ENCODE measurements around the gene ARHGAP44. TPM values are rescaled to one million over a fixed set of nuclear protein-coding genes. Genes with fewer than 3 reads are reported as not detected.

ARHGAP44 gene
- total and polyA plus RNA-seq, 2 experiments from 2014 or later: 4.6 to 5.4 TPM

- H3K36me3 ChIP-seq (replicated peaks; ENCODE audit: insufficient read depth, low read depth): no peaks in the 10 kb centered on the region
- no peak overlapping the region for H3K27ac ChIP-seq
- H4K20me1 ChIP-seq (ENCODE audit: insufficient read depth, poor library complexity, severe bottlenecking): no peaks in the 10 kb centered on the region
- no peaks in the 10 kb centered on the region for H3K9me3 ChIP-seq (ENCODE audit: low read depth)
- 79% methylated on average over 9 of the region's 9 CpGs for WGBS (ENCODE audit: low lambda C conversion rate, missing lambda C conversion rate)
- no peak overlapping the region for H2AFZ ChIP-seq
- H3K79me2 ChIP-seq: no peaks in the 10 kb centered on the region
- H3K4me1 ChIP-seq (ENCODE audit: insufficient read depth): no peaks in the 10 kb centered on the region
- H3K27me3 ChIP-seq: no peaks in the 10 kb centered on the region
- no peaks in the 10 kb centered on the region for H3K9me2 ChIP-seq (replicated peaks; ENCODE audit: insufficient read depth)
- TF ChIP-seq CTCF (IDR thresholded peaks at IDR 0.05; ENCODE audit: poor library complexity) (no peak), EZH2phosphoT487 (IDR thresholded peaks at IDR 0.05; ENCODE audit: low read depth, severe bottlenecking, unreplicated experiment) (no peak), EZH2 (IDR thresholded peaks at IDR 0.05; ENCODE audit: borderline replicate concordance) (no peak)
- DNase-seq (ENCODE audit: low spot score): no peak
- no peak overlapping the region for H3K4me3 ChIP-seq
- no peak overlapping the region for H3K4me2 ChIP-seq
These were observed 214.2 kb downstream of the ARHGAP44 start for GRCh38 chr17:13003454-13003851.

GRCh38 chr17:13003927-13004326 is 214.6 kb downstream of the ARHGAP44 start:
- Histone ChIP-seq H3K79me2 (no peaks in the 10 kb centered on the region), H3K27me3 (no peaks in the 10 kb centered on the region), H3K9me2 (replicated peaks; ENCODE audit: insufficient read depth) (no peaks in the 10 kb centered on the region), H3K36me3 (replicated peaks; ENCODE audit: insufficient read depth, low read depth) (no peaks in the 10 kb centered on the region), H3K4me2 (no peak overlapping the region), H3K4me1 (ENCODE audit: insufficient read depth) (no peaks in the 10 kb centered on the region), H4K20me1 (ENCODE audit: insufficient read depth, poor library complexity, severe bottlenecking) (no peaks in the 10 kb centered on the region), H3K4me3 (no peak overlapping the region), H2AFZ (no peak overlapping the region), H3K9me3 (ENCODE audit: low read depth) (no peaks in the 10 kb centered on the region), H3K27ac (no peak overlapping the region)
- TF ChIP-seq EZH2phosphoT487 (IDR thresholded peaks at IDR 0.05; ENCODE audit: low read depth, severe bottlenecking, unreplicated experiment): no peak
- no peak for TF ChIP-seq CTCF (IDR thresholded peaks at IDR 0.05; ENCODE audit: poor library complexity)
- TF ChIP-seq EZH2 (IDR thresholded peaks at IDR 0.05; ENCODE audit: borderline replicate concordance): no peak
- WGBS (ENCODE audit: low lambda C conversion rate, missing lambda C conversion rate): 92% methylated on average over 6 of the region's 6 CpGs
- no peak for DNase-seq (ENCODE audit: low spot score)

GRCh38 chr17:13004336-13004735 is 215.0 kb downstream of the ARHGAP44 start:
- Histone ChIP-seq H3K4me3 (no peak overlapping the region), H3K4me2 (no peak overlapping the region), H2AFZ (no peak overlapping the region), H3K4me1 (ENCODE audit: insufficient read depth) (no peaks in the 10 kb centered on the region), H3K9me3 (ENCODE audit: low read depth) (no peaks in the 10 kb centered on the region), H3K36me3 (replicated peaks; ENCODE audit: insufficient read depth, low read depth) (no peaks in the 10 kb centered on the region), H3K27ac (no peak overlapping the region), H3K79me2 (no peaks in the 10 kb centered on the region), H3K27me3 (no peaks in the 10 kb centered on the region), H3K9me2 (replicated peaks; ENCODE audit: insufficient read depth) (no peaks in the 10 kb centered on the region), H4K20me1 (ENCODE audit: insufficient read depth, poor library complexity, severe bottlenecking) (no peaks in the 10 kb centered on the region)
- 94% methylated on average over 4 of the region's 4 CpGs for WGBS (ENCODE audit: low lambda C conversion rate, missing lambda C conversion rate)
- DNase-seq (ENCODE audit: low spot score): no peak
- TF ChIP-seq CTCF (IDR thresholded peaks at IDR 0.05; ENCODE audit: poor library complexity) (no peak), EZH2phosphoT487 (IDR thresholded peaks at IDR 0.05; ENCODE audit: low read depth, severe bottlenecking, unreplicated experiment) (no peak), EZH2 (IDR thresholded peaks at IDR 0.05; ENCODE audit: borderline replicate concordance) (no peak)

GRCh38 chr17:13005530-13005929 is 216.2 kb downstream of the ARHGAP44 start:
- Histone ChIP-seq H3K9me3 (ENCODE audit: low read depth) (no peaks in the 10 kb centered on the region), H3K4me1 (ENCODE audit: insufficient read depth) (no peaks in the 10 kb centered on the region), H4K20me1 (ENCODE audit: insufficient read depth, poor library complexity, severe bottlenecking) (no peaks in the 10 kb centered on the region), H3K79me2 (no peaks in the 10 kb centered on the region), H3K4me2 (no peak overlapping the region), H3K27me3 (no peaks in the 10 kb centered on the region), H3K4me3 (no peak overlapping the region), H2AFZ (no peak overlapping the region), H3K36me3 (replicated peaks; ENCODE audit: insufficient read depth, low read depth) (no peaks in the 10 kb centered on the region), H3K27ac (no peak overlapping the region), H3K9me2 (replicated peaks; ENCODE audit: insufficient read depth) (no peaks in the 10 kb centered on the region)
- no peak for DNase-seq (ENCODE audit: low spot score)
- TF ChIP-seq EZH2 (IDR thresholded peaks at IDR 0.05; ENCODE audit: borderline replicate concordance) (no peak), CTCF (IDR thresholded peaks at IDR 0.05; ENCODE audit: poor library complexity) (no peak), EZH2phosphoT487 (IDR thresholded peaks at IDR 0.05; ENCODE audit: low read depth, severe bottlenecking, unreplicated experiment) (no peak)
- WGBS (ENCODE audit: low lambda C conversion rate, missing lambda C conversion rate): 95% methylated on average over 6 of the region's 6 CpGs
